OCI-LY3 (cell line): Measurements from ENCODE around the gene HMBS.

ENCODE experiments used
- H2AFZ ChIP-seq: fragments of 200-600, 300-600 bp; shearing (Covaris generic); 2 replicates; pipeline ENCODE4 v1.6.0; 2014; ENCODE audit warnings: antibody characterized with exemption, low read depth, low read length
- H3K27ac ChIP-seq: fragments of 200-600, 300-600 bp; sonication (generic); 2 replicates; pipeline ENCODE4 v1.5.1; 2014; ENCODE audit warnings: mild to moderate bottlenecking, low read length, moderate library complexity, mixed read lengths
- H3K27me3 ChIP-seq: fragments of 200-600, 300-600 bp; sonication (generic); 2 replicates; pipeline ENCODE4 v1.6.1; 2014; ENCODE audit warnings: low read depth, low read length, mixed read lengths
- H3K36me3 ChIP-seq: fragments of 200-600, 300-600 bp; sonication (generic); replicated peaks from 2 replicates; pipeline ENCODE3; 2014; ENCODE audit warnings: low read depth, low read length, mixed read lengths
- H3K4me1 ChIP-seq: fragments of 300-600, 200-600 bp; sonication (generic); 2 replicates; pipeline ENCODE4 v1.6.1; 2014; ENCODE audit warnings: low read length, mixed read lengths
- H3K4me2 ChIP-seq: fragments of 200-600, 300-600 bp; sonication (generic); 2 replicates; pipeline ENCODE4 v1.6.1; 2014; ENCODE audit warnings: low read length, mixed read lengths
- H3K4me3 ChIP-seq: fragments of 300-600, 200-600 bp; sonication (generic); 2 replicates; pipeline ENCODE4 v1.5.1; 2014; ENCODE audit warnings: antibody characterized with exemption, mild to moderate bottlenecking, low read length, moderate library complexity
- H3K79me2 ChIP-seq: fragments of 300-600, 200-600 bp; shearing (Covaris generic); 2 replicates; pipeline ENCODE4 v1.6.1; 2014; ENCODE audit warnings: mild to moderate bottlenecking, low read length, mixed read lengths
- H3K9ac ChIP-seq: fragments of 300-600, 200-600 bp; shearing (Covaris generic); 2 replicates; pipeline ENCODE4 v1.6.0; 2014; ENCODE audit warnings: mild to moderate bottlenecking, low read length, moderate library complexity
- H3K9me3 ChIP-seq: fragments of 200-600, 300-600 bp; shearing (Covaris generic); 2 replicates; pipeline ENCODE4 v1.6.1; 2014; ENCODE audit warnings: low read length, mixed read lengths; ENCODE audit not compliant: insufficient read depth
- H4K20me1 ChIP-seq: fragments of 200-600, 300-600 bp; sonication (generic); 2 replicates; pipeline ENCODE4 v1.6.1; 2016; ENCODE audit warnings: low read length, mixed read lengths; ENCODE audit not compliant: insufficient read depth
- CTCF ChIP-seq: fragments of 200-600, 300-600 bp; sonication (generic); IDR thresholded peaks from 2 replicates; pipeline ENCODE4 v1.5.1; 2014; ENCODE audit warnings: antibody characterized with exemption, low read length, low read depth
- EZH2phosphoT487 ChIP-seq: fragments of 200-600 bp; shearing (Covaris generic); IDR thresholded peaks from 2 replicates; pipeline ENCODE4 v1.6.1; 2018; ENCODE audit warnings: antibody characterized with exemption, mixed run types, low read depth

HMBS gene

GRCh38 chr11:119048644-119049043 lies 36.0 kb upstream of the HMBS start:
- Histone ChIP-seq H4K20me1 (no peaks in the 10 kb centered on the region), H3K9me3 (no peaks in the 10 kb centered on the region), H3K79me2 (peaks cover 30% of the 10 kb centered on the region), H3K4me1 (peaks cover 62% of the 10 kb centered on the region), H3K4me3 (no peak overlapping the region), H3K27ac (no peak overlapping the region), H3K9ac (no peak overlapping the region), H2AFZ (no peak overlapping the region), H3K27me3 (no peaks in the 10 kb centered on the region), H3K4me2 (no peak overlapping the region), H3K36me3 (peaks cover 78% of the 10 kb centered on the region)
- TF ChIP-seq EZH2phosphoT487 (no peak), CTCF (no peak)

GRCh38 chr11:119049081-119049480 lies 35.6 kb upstream of the HMBS start:
- TF ChIP-seq EZH2phosphoT487 (no peak), CTCF (no peak)
- no peaks in the 10 kb centered on the region for H4K20me1 ChIP-seq
- H3K36me3 ChIP-seq, result peaks cover 82% of the 10 kb centered on the region
- H3K9me3 ChIP-seq, result no peaks in the 10 kb centered on the region
- H3K79me2 ChIP-seq, result peaks cover 33% of the 10 kb centered on the region
- no peaks in the 10 kb centered on the region for H3K27me3 ChIP-seq
- H2AFZ ChIP-seq, result no peak overlapping the region
- no peak overlapping the region for H3K27ac ChIP-seq
- H3K4me2 ChIP-seq, result no peak overlapping the region
- H3K4me1 ChIP-seq, result peaks cover 67% of the 10 kb centered on the region
- no peak overlapping the region for H3K4me3 ChIP-seq
- no peak overlapping the region for H3K9ac ChIP-seq

- H3K9me3 ChIP-seq, result no peaks in the 10 kb centered on the region
- H3K4me1 ChIP-seq, result peaks cover 79% of the 10 kb centered on the region
- TF ChIP-seq CTCF (no peak), EZH2phosphoT487 (no peak)
- peak overlapping the region; percentile 82 for H3K9ac ChIP-seq
- no peaks in the 10 kb centered on the region for H3K27me3 ChIP-seq
- H3K79me2 ChIP-seq, result peaks cover 57% of the 10 kb centered on the region
- H2AFZ ChIP-seq, result no peak overlapping the region
- peak overlapping the region; percentile 80 for H3K4me3 ChIP-seq
- H4K20me1 ChIP-seq, result no peaks in the 10 kb centered on the region; the same call in 1 of the 2 replicates
- H3K36me3 ChIP-seq, result peaks cover 74% of the 10 kb centered on the region
- H3K4me2 ChIP-seq, result peak overlapping the region; percentile 92
- H3K27ac ChIP-seq, result peak overlapping the region; percentile 97
Observed at GRCh38 chr11:119051440-119052162, 33.1 kb upstream of the HMBS start.

- H3K79me2 ChIP-seq, result peaks cover 61% of the 10 kb centered on the region
- no peak overlapping the region for H2AFZ ChIP-seq
- H3K9me3 ChIP-seq, result no peaks in the 10 kb centered on the region
- H4K20me1 ChIP-seq, result no peaks in the 10 kb centered on the region; the same call in 1 of the 2 replicates
- peak overlapping the region; percentile 92 for H3K4me2 ChIP-seq
- H3K27me3 ChIP-seq, result no peaks in the 10 kb centered on the region
- H3K4me1 ChIP-seq, result peaks cover 76% of the 10 kb centered on the region
- H3K4me3 ChIP-seq, result peak overlapping the region; percentile 80
- peak overlapping the region; percentile 97 for H3K27ac ChIP-seq
- peak overlapping the region; percentile 51 for H3K9ac ChIP-seq
- peaks cover 68% of the 10 kb centered on the region for H3K36me3 ChIP-seq
- no peak for TF ChIP-seq EZH2phosphoT487
- no peak for TF ChIP-seq CTCF
Observed at GRCh38 chr11:119052163-119052814, 32.4 kb upstream of the HMBS start.
